GM18520 (cell line): ENCODE data around the gene POLR3GL.
"Not testable (repeated sequence)": the region's sequence is repeated elsewhere in the genome, so short reads cannot be mapped to it uniquely, and the experiment has no call there.

Experiments used
- ATAC-seq: cut with Tn5 transposase; IDR thresholded peaks from one replicate; pipeline ENCODE4 v1.9.1; 2021; ENCODE audit not compliant: unreplicated experiment

The POLR3GL gene

GRCh38 chr1:145964328-145965118 is at the start of gene POLR3GL, which contains the start of gene ANKRD34A:
POLR3GL (plus strand) TSS chr1:145964690; CDS start chr1:145974866, 10,176 bp downstream.
ANKRD34A (minus strand) TSS chr1:145964575; CDS start chr1:145961759, 2,816 bp downstream.
- peak; percentile 92 for ATAC-seq

- ATAC-seq: no peak
These were observed 47.7 kb upstream of the POLR3GL start for GRCh38 chr1:145916745-145917144.

- no peak for ATAC-seq
These were observed 46.9 kb upstream of the POLR3GL start for GRCh38 chr1:145917595-145917994.

- ATAC-seq: peak; percentile 73
These were observed 46.1 kb upstream of the POLR3GL start, which contains the start of gene PEX11B for GRCh38 chr1:145918144-145918991. PEX11B (minus strand) TSS chr1:145918717; CDS start chr1:145918688, 29 bp downstream.

- ATAC-seq: peak; percentile 68
These were observed 45.2 kb upstream of the POLR3GL start for GRCh38 chr1:145918992-145919939.

GRCh38 chr1:145920297-145920696 is 44.2 kb upstream of the POLR3GL start:
- not testable (repeated sequence) for ATAC-seq

GRCh38 chr1:145922266-145922665 is 42.2 kb upstream of the POLR3GL start:
- no peak for ATAC-seq

GRCh38 chr1:145926686-145927062 is 37.8 kb upstream of the POLR3GL start:
- no peak for ATAC-seq

GRCh38 chr1:145927063-145927886 is 37.2 kb upstream of the POLR3GL start, which contains the start of gene RBM8A:
RBM8A (minus strand) TSS chr1:145927484; CDS start chr1:145927426, 58 bp downstream.
- peak; percentile 98 for ATAC-seq

- ATAC-seq: no peak
These were observed 36.4 kb upstream of the POLR3GL start for GRCh38 chr1:145927916-145928643.

GRCh38 chr1:145932522-145933009 is 31.9 kb upstream of the POLR3GL start:
- ATAC-seq: not testable (repeated sequence)

GRCh38 chr1:145935708-145936107 is 28.8 kb upstream of the POLR3GL start:
- no peak for ATAC-seq

GRCh38 chr1:145936247-145936646 is 28.2 kb upstream of the POLR3GL start:
- ATAC-seq: no peak

- ATAC-seq: no peak
These were observed 27.1 kb upstream of the POLR3GL start for GRCh38 chr1:145937436-145937835.

- no peak for ATAC-seq
These were observed 22.1 kb upstream of the POLR3GL start for GRCh38 chr1:145942405-145942804.

GRCh38 chr1:145942871-145943270 is 21.6 kb upstream of the POLR3GL start:
- ATAC-seq: no peak

GRCh38 chr1:145944532-145944931 is 20.0 kb upstream of the POLR3GL start:
- no peak for ATAC-seq

GRCh38 chr1:145946477-145946986 is 18.0 kb upstream of the POLR3GL start:
- ATAC-seq: no peak

GRCh38 chr1:145947551-145947950 is 16.9 kb upstream of the POLR3GL start:
- ATAC-seq: no peak
